SK-N-SH (cell line): Measurements from ENCODE around the gene MIS12. TPM values are rescaled to one million over a fixed set of nuclear protein-coding genes. Genes with fewer than 3 reads are reported as not detected.

Source experiments
- CTCF ChIA-PET: fragments of 300-600, 350-600 bp; formaldehyde crosslinking; extraction: SDS; loops from one replicate; lab custom pipeline; 2021; lab: Yijun Ruan, JAX
- POLR2A ChIA-PET: fragments of 350-600 bp; sonication (Branson Sonifier 250); formaldehyde crosslinking; extraction: SDS; loops from one replicate; lab custom pipeline; 2020; ENCODE audit warnings: antibody characterized with exemption, inconsistent platforms; lab: Yijun Ruan, JAX
- DNase-seq: peaks from one replicate; pipeline ENCODE4 v3.0.0; 2012
- H2AFZ ChIP-seq: fragments of 200-600 bp; sonication (generic); 2 replicates; pipeline ENCODE4 v1.8.1; 2016; ENCODE audit warnings: antibody characterized with exemption, mild to moderate bottlenecking, low read depth
- H3F3A ChIP-seq: fragments of 200-600 bp; sonication (generic); replicated peaks from 2 replicates; pipeline ENCODE3; 2016; ENCODE audit warnings: antibody characterized with exemption, mild to moderate bottlenecking; ENCODE audit not compliant: insufficient read depth
- H3K27ac ChIP-seq, 2 experiments: fragments of 200-500 bp in 1 of 2; fragments of 200-600 bp in 1 of 2; sonication (Bioruptor generic) in 1 of 2; sonication (generic), shearing (Covaris generic) in 1 of 2; 2 replicates each; pipeline versions ENCODE4 v1.5.1 to v1.6.1; 2014 to 2016; ENCODE audit warnings: low read depth in 2 of 2, inconsistent platforms in 1 of 2, low read length in 1 of 2, mild to moderate bottlenecking in 1 of 2, mixed read lengths in 1 of 2
- H3K27me3 ChIP-seq: fragments of 200-600 bp; sonication (generic), shearing (Covaris generic); 2 replicates; pipeline ENCODE4 v1.6.1; 2016; ENCODE audit warnings: mixed run types; ENCODE audit not compliant: insufficient read depth
- H3K36me3 ChIP-seq, 2 experiments: fragments of 200-500 bp in 1 of 2; fragments of 200-600 bp in 1 of 2; sonication (Bioruptor generic) in 1 of 2; sonication (generic) in 1 of 2; replicated peaks in 1 of 2; 2 replicates each; pipeline versions ENCODE3 to v1.5.1; 2014 to 2016; ENCODE audit warnings: low read length in 1 of 2, mild to moderate bottlenecking in 1 of 2; ENCODE audit not compliant: insufficient read depth in 2 of 2, control insufficient read depth in 1 of 2
- H3K4me1 ChIP-seq, 2 experiments: fragments of 200-500 bp in 1 of 2; fragments of 200-600 bp in 1 of 2; sonication (Bioruptor generic) in 1 of 2; sonication (generic), shearing (Covaris generic) in 1 of 2; 2 replicates each; pipeline versions ENCODE4 v1.5.1 to v1.6.1; 2014 to 2016; ENCODE audit warnings: low read depth in 1 of 2, low read length in 1 of 2, mixed run types in 1 of 2; ENCODE audit not compliant: insufficient read depth in 2 of 2, control insufficient read depth in 1 of 2
- H3K4me2 ChIP-seq: fragments of 200-600 bp; sonication (generic), shearing (Covaris generic); 2 replicates; pipeline ENCODE4 v1.6.1; 2017; ENCODE audit warnings: mixed run types
- H3K4me3 ChIP-seq, 2 experiments: fragments of 200-500 bp in 1 of 2; fragments of 200-600 bp in 1 of 2; sonication (Bioruptor generic) in 1 of 2; sonication (generic), shearing (Covaris generic) in 1 of 2; 2 replicates each; pipeline versions ENCODE4 v1.5.1 to v1.8.1; 2014 to 2016; ENCODE audit warnings: low read depth in 2 of 2, inconsistent platforms in 1 of 2, low read length in 1 of 2, mild to moderate bottlenecking in 1 of 2, mixed read lengths in 1 of 2, moderate library complexity in 1 of 2
- H3K79me2 ChIP-seq: fragments of 200-600 bp; sonication (generic); 2 replicates; pipeline ENCODE4 v1.8.1; 2017; ENCODE audit warnings: mild to moderate bottlenecking; ENCODE audit not compliant: insufficient read depth
- H3K9ac ChIP-seq: fragments of 200-600 bp; sonication (generic); 2 replicates; pipeline ENCODE4 v1.6.1; 2017; ENCODE audit warnings: mixed run types
- H3K9me2 ChIP-seq: fragments of 200-600 bp; sonication (generic); 2 replicates; pipeline ENCODE4 v1.6.1; 2017; ENCODE audit warnings: mixed run types
- H3K9me3 ChIP-seq: fragments of 200-600 bp; sonication (generic); 2 replicates; pipeline ENCODE4 v1.6.1; 2017; ENCODE audit warnings: mixed run types, mild to moderate bottlenecking, moderate library complexity
- H4K20me1 ChIP-seq: fragments of 200-600 bp; sonication (generic); 2 replicates; pipeline ENCODE4 v1.6.1; 2017; ENCODE audit warnings: mild to moderate bottlenecking, mixed run types; ENCODE audit not compliant: insufficient read depth
- CHD2 ChIP-seq: fragments of 150-350 bp; IDR thresholded peaks from 2 replicates; pipeline ENCODE4 v1.6.1; 2018; ENCODE audit warnings: low read length; ENCODE audit not compliant: partially characterized antibody
- ELF1 ChIP-seq: IDR thresholded peaks from 2 replicates; pipeline ENCODE4 v1.4.0; 2012
- FOXM1 ChIP-seq: IDR thresholded peaks from 2 replicates; pipeline ENCODE4 v1.4.0; 2012; ENCODE audit warnings: low read depth, mild to moderate bottlenecking
- GABPA ChIP-seq: IDR thresholded peaks from 2 replicates; pipeline ENCODE4 v1.4.0; 2012; ENCODE audit warnings: low read depth, mild to moderate bottlenecking
- MXI1 ChIP-seq: IDR thresholded peaks from 2 replicates; pipeline ENCODE4 v1.6.1; 2012; ENCODE audit warnings: mild to moderate bottlenecking, low read depth, low read length, improper control_type of control experiment
- NFIC ChIP-seq: IDR thresholded peaks from 2 replicates; pipeline ENCODE4 v1.4.0; 2012; ENCODE audit warnings: borderline replicate concordance
- PBX3 ChIP-seq: IDR thresholded peaks from 2 replicates; pipeline ENCODE4; 2012
- RFX5 ChIP-seq: IDR thresholded peaks from 2 replicates; pipeline ENCODE4 v1.6.1; 2012; ENCODE audit warnings: mild to moderate bottlenecking, improper control_type of control experiment, low read length
- RXRA ChIP-seq: IDR thresholded peaks from 2 replicates; pipeline ENCODE4 v1.4.0; 2012; ENCODE audit warnings: low read depth, mild to moderate bottlenecking, borderline replicate concordance
- SIN3A ChIP-seq: IDR thresholded peaks from 2 replicates; pipeline ENCODE4 v1.6.1; 2012; ENCODE audit warnings: low read depth, mild to moderate bottlenecking, low read length, moderate library complexity, borderline replicate concordance
- SMC3 ChIP-seq: IDR thresholded peaks from 2 replicates; pipeline ENCODE4 v1.6.1; 2012; ENCODE audit warnings: low read depth, low read length, improper control_type of control experiment
- TAF1 ChIP-seq: IDR thresholded peaks from 2 replicates; pipeline ENCODE4 v1.6.1; 2012; ENCODE audit warnings: low read depth, mild to moderate bottlenecking, low read length, moderate library complexity, borderline replicate concordance
- USF1 ChIP-seq: IDR thresholded peaks from 2 replicates; pipeline ENCODE4 v1.4.0; 2012; ENCODE audit warnings: low read depth, borderline replicate concordance
- WGBS: methylation state at CpG from one replicate; pipeline ENCODE4 v1.1.6; 2017; ENCODE audit warnings: low lambda C conversion rate; 5-methylcytosine and 5-hydroxymethylcytosine counted together
- polyA plus RNA-seq, 3 experiments: library from polyadenylated mRNA; depleted of rRNA; stranded (reverse); fragments of >200 nt; gene quantifications; 2 replicates each; pipeline ENCODE4 v1.2.3, GENCODE V29; 2012
- TF ChIP-seq, protein P1 (sequence below): fragments of 150-350 bp; IDR thresholded peaks from 2 replicates; pipeline ENCODE4 v1.6.1; 2016; ENCODE audit warnings: mild to moderate bottlenecking, low read depth, low read length
- TF ChIP-seq, protein P2 (sequence below): fragments of 150-350 bp; IDR thresholded peaks from 2 replicates; pipeline ENCODE4 v1.6.1; 2017; ENCODE audit warnings: antibody characterized with exemption, low read length, low read depth, borderline replicate concordance

MIS12 gene
- polyA plus RNA-seq, 1 of the 3 experiments (the other 2 are of a cell fraction), result 9.3 TPM

GRCh38 chr17:5533486-5534315 lies 47.3 kb downstream of the MIS12 start:
- no peak for DNase-seq
- H3K9me3 ChIP-seq, result no peaks in the 10 kb centered on the region
- CTCF ChIA-PET, result interaction anchor here (0.9 to 1.0 kb wide), 2 partner anchors 16 to 26 kb away, joined by 3 to 4 read pairs; no protein-coding TSS in a partner anchor
- H3K27me3 ChIP-seq, result no peaks in the 10 kb centered on the region
- 65% methylated on average over 17 of the region's 18 CpGs for WGBS
- H3F3A ChIP-seq, result no peaks in the 10 kb centered on the region
- POLR2A ChIA-PET, result no interaction called here
- H3K27ac ChIP-seq, result no peak overlapping the region
- H3K79me2 ChIP-seq, result no peaks in the 10 kb centered on the region
- H3K4me3 ChIP-seq, result no peak overlapping the region
- TF ChIP-seq, protein P1, sequence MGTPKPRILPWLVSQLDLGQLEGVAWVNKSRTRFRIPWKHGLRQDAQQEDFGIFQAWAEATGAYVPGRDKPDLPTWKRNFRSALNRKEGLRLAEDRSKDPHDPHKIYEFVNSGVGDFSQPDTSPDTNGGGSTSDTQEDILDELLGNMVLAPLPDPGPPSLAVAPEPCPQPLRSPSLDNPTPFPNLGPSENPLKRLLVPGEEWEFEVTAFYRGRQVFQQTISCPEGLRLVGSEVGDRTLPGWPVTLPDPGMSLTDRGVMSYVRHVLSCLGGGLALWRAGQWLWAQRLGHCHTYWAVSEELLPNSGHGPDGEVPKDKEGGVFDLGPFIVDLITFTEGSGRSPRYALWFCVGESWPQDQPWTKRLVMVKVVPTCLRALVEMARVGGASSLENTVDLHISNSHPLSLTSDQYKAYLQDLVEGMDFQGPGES, result no peak
- TF ChIP-seq ELF1 (no peak), NFIC (no peak), SIN3A (no peak), SMC3 (no peak), GABPA (no peak), RXRA (no peak), MXI1 (no peak), USF1 (no peak), FOXM1 (no peak), PBX3 (no peak), RFX5 (no peak), CHD2 (no peak), TAF1 (no peak)
- TF ChIP-seq, protein P2, sequence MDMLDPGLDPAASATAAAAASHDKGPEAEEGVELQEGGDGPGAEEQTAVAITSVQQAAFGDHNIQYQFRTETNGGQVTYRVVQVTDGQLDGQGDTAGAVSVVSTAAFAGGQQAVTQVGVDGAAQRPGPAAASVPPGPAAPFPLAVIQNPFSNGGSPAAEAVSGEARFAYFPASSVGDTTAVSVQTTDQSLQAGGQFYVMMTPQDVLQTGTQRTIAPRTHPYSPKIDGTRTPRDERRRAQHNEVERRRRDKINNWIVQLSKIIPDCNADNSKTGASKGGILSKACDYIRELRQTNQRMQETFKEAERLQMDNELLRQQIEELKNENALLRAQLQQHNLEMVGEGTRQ, result no peak
- H4K20me1 ChIP-seq, result no peaks in the 10 kb centered on the region
- no peak overlapping the region for H3K9ac ChIP-seq
- no peak overlapping the region for H2AFZ ChIP-seq
- H3K36me3 ChIP-seq, result peaks cover 0 to 4% of the 10 kb centered on the region in 2 experiments
- H3K4me2 ChIP-seq, result no peak overlapping the region
- no peaks in the 10 kb centered on the region for H3K4me1 ChIP-seq
- H3K9me2 ChIP-seq, result no peaks in the 10 kb centered on the region
